Measurements from ENCODE around the gene CKMT2.

Gene CKMT2

DNA sequence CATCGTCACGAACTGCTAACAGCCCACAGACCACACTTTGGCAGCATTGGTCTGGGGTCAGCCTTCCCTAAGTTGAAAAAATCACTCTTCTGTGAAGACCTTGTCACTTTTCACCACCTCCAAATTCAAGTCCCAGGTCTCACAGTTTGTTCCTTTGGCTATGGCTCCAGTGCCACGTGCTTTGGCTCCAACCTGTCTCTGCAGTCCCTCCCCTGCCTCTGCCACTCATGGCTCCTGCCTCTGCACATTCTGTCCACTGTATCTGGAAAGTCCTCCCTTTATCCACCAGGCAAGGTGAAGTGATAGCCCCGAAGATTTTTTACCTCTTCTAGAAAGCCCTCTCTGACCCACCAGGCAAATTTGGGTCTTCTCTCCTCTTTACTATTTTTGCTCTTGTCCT, 5.3 kb downstream of the CKMT2 start:
- H3K4me1 ChIP-seq (ENCODE audit: control insufficient read depth, insufficient read depth, low read length): peaks cover 19% of the 10 kb centered on the region
- no peaks in the 10 kb centered on the region for H3K27me3 ChIP-seq (replicated peaks; ENCODE audit: control insufficient read depth, insufficient read depth, low read length)
- H3K9me3 ChIP-seq (ENCODE audit: control insufficient read depth, low read length): no peaks in the 10 kb centered on the region
- no peak for DNase-seq (ENCODE audit: low read depth)
- H3K4me3 ChIP-seq (ENCODE audit: low read length): no peak overlapping the region
- peaks cover 5% of the 10 kb centered on the region for H3K36me3 ChIP-seq (ENCODE audit: control insufficient read depth, insufficient read depth, low read length, severe bottlenecking)
- no peak overlapping the region for H3K9ac ChIP-seq (ENCODE audit: low read length)

- H3K4me1 ChIP-seq (ENCODE audit: control insufficient read depth, insufficient read depth, low read length): peaks cover 20% of the 10 kb centered on the region
- no peaks in the 10 kb centered on the region for H3K27me3 ChIP-seq (replicated peaks; ENCODE audit: control insufficient read depth, insufficient read depth, low read length)
- H3K36me3 ChIP-seq (ENCODE audit: control insufficient read depth, insufficient read depth, low read length, severe bottlenecking): peaks cover 5% of the 10 kb centered on the region
- H3K4me3 ChIP-seq (ENCODE audit: low read length): no peak overlapping the region
- DNase-seq (ENCODE audit: low read depth): no peak
- H3K9me3 ChIP-seq (ENCODE audit: control insufficient read depth, low read length): no peaks in the 10 kb centered on the region
- no peak overlapping the region for H3K9ac ChIP-seq (ENCODE audit: low read length)
Observed at GRCh38 chr5:81239613-81240012, 6.5 kb downstream of the CKMT2 start.

DNA sequence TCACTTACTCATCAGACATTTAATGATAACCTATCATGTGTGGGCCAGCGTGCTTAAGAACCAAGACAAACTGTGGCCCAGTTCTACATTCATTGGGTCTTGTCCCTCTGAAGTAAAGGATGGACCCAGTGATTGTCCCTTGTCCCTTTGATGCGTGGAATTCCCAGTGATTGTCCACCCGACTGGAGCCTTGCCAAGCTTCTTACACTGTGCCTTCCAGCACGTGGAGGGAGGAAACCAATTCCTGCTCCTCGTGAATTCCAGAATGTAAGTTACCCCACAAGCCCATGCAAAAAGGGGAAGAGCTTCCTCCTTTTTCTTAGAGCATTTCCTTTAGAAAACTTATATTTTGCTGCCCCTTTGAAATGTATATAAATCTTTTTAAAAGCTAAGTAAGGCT, 7.9 kb downstream of the CKMT2 start:
- Histone ChIP-seq H3K27me3 (replicated peaks; ENCODE audit: control insufficient read depth, insufficient read depth, low read length) (no peaks in the 10 kb centered on the region), H3K36me3 (ENCODE audit: control insufficient read depth, insufficient read depth, low read length, severe bottlenecking) (peaks cover 8% of the 10 kb centered on the region), H3K9ac (ENCODE audit: low read length) (no peak overlapping the region), H3K9me3 (ENCODE audit: control insufficient read depth, low read length) (no peaks in the 10 kb centered on the region), H3K4me3 (ENCODE audit: low read length) (no peak overlapping the region), H3K4me1 (ENCODE audit: control insufficient read depth, insufficient read depth, low read length) (peaks cover 21% of the 10 kb centered on the region)
- no peak for DNase-seq (ENCODE audit: low read depth)

GRCh38 chr5:81241961-81242648, 9.0 kb downstream of the CKMT2 start:
- H3K4me1 ChIP-seq (ENCODE audit: control insufficient read depth, insufficient read depth, low read length): peaks cover 26% of the 10 kb centered on the region
- H3K27me3 ChIP-seq (replicated peaks; ENCODE audit: control insufficient read depth, insufficient read depth, low read length): no peaks in the 10 kb centered on the region
- H3K4me3 ChIP-seq (ENCODE audit: low read length): no peak overlapping the region
- H3K9me3 ChIP-seq (ENCODE audit: control insufficient read depth, low read length): no peaks in the 10 kb centered on the region
- no peak overlapping the region for H3K9ac ChIP-seq (ENCODE audit: low read length)
- H3K36me3 ChIP-seq (ENCODE audit: control insufficient read depth, insufficient read depth, low read length, severe bottlenecking): peaks cover 8% of the 10 kb centered on the region
- DNase-seq (ENCODE audit: low read depth): no peak

GRCh38 chr5:81242906-81243436, 9.8 kb downstream of the CKMT2 start:
- no peak for DNase-seq (ENCODE audit: low read depth)
- peaks cover 8% of the 10 kb centered on the region for H3K36me3 ChIP-seq (ENCODE audit: control insufficient read depth, insufficient read depth, low read length, severe bottlenecking)
- no peak overlapping the region for H3K9ac ChIP-seq (ENCODE audit: low read length)
- H3K27me3 ChIP-seq (replicated peaks; ENCODE audit: control insufficient read depth, insufficient read depth, low read length): no peaks in the 10 kb centered on the region
- no peaks in the 10 kb centered on the region for H3K9me3 ChIP-seq (ENCODE audit: control insufficient read depth, low read length)
- no peak overlapping the region for H3K4me3 ChIP-seq (ENCODE audit: low read length)
- peaks cover 35% of the 10 kb centered on the region for H3K4me1 ChIP-seq (ENCODE audit: control insufficient read depth, insufficient read depth, low read length)

DNA sequence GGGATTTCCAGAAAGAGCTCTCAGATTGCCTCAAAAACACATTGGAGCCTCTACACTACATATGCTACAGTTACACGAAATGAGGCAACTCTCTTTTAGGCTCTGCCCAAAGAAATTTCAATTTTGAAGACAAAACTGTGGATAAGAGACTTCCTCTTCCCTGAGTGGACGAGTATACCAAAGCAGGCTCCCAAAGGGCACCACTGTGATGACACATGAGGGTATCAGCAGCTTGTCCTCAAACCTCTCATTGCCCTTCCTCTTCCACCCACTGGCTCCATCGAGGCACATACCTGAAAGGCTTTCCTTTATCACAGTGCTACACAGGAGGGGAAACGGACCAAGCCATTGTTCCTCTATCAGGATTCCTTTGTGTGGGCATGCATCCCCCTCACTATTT, 11.3 kb downstream of the CKMT2 start:
- Histone ChIP-seq H3K9ac (ENCODE audit: low read length) (no peak overlapping the region), H3K9me3 (ENCODE audit: control insufficient read depth, low read length) (no peaks in the 10 kb centered on the region), H3K4me1 (ENCODE audit: control insufficient read depth, insufficient read depth, low read length) (peaks cover 39% of the 10 kb centered on the region), H3K36me3 (ENCODE audit: control insufficient read depth, insufficient read depth, low read length, severe bottlenecking) (peaks cover 3% of the 10 kb centered on the region), H3K27me3 (replicated peaks; ENCODE audit: control insufficient read depth, insufficient read depth, low read length) (no peaks in the 10 kb centered on the region), H3K4me3 (ENCODE audit: low read length) (no peak overlapping the region)
- no peak for DNase-seq (ENCODE audit: low read depth)

GRCh38 chr5:81245871-81246235, 12.7 kb downstream of the CKMT2 start:
- Histone ChIP-seq H3K4me1 (ENCODE audit: control insufficient read depth, insufficient read depth, low read length) (peaks cover 39% of the 10 kb centered on the region), H3K9me3 (ENCODE audit: control insufficient read depth, low read length) (no peaks in the 10 kb centered on the region), H3K4me3 (ENCODE audit: low read length) (no peak overlapping the region), H3K36me3 (ENCODE audit: control insufficient read depth, insufficient read depth, low read length, severe bottlenecking) (peaks cover 7% of the 10 kb centered on the region), H3K9ac (ENCODE audit: low read length) (no peak overlapping the region), H3K27me3 (replicated peaks; ENCODE audit: control insufficient read depth, insufficient read depth, low read length) (no peaks in the 10 kb centered on the region)
- no peak for DNase-seq (ENCODE audit: low read depth)

- peaks cover 39% of the 10 kb centered on the region for H3K4me1 ChIP-seq (ENCODE audit: control insufficient read depth, insufficient read depth, low read length)
- no peak for DNase-seq (ENCODE audit: low read depth)
Observed at GRCh38 chr5:81246697-81247096, 13.6 kb downstream of the CKMT2 start.

DNA sequence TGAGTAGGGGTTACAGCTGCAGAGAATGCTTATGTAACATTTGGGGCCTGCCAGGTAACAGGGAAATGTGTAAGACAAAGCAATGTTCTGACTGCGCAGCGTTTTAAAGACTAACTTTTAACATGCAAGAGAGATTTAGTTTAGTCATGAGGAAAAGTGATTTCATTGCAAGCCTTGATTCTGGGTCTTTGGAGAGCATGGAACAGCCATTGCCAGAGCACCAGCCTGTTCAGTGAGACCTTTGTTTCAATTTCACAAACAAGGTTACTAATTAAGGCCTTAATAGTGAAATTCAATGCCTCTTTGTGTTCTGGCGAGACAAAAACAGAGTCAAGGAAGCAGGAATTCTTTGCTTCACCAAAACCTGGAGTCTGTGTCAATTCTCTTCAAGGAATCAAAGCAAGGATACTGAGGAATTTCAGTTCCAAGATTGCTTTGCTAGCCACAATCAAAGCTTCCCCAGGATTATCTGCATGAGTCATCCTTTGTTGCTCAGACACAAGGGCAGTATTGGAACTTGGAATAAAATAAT, 14.4 kb downstream of the CKMT2 start:
- no peaks in the 10 kb centered on the region for H3K27me3 ChIP-seq (replicated peaks; ENCODE audit: control insufficient read depth, insufficient read depth, low read length)
- H3K9ac ChIP-seq (ENCODE audit: low read length): no peak overlapping the region
- H3K36me3 ChIP-seq (ENCODE audit: control insufficient read depth, insufficient read depth, low read length, severe bottlenecking): peaks cover 17% of the 10 kb centered on the region
- no peak overlapping the region for H3K4me3 ChIP-seq (ENCODE audit: low read length)
- no peaks in the 10 kb centered on the region for H3K9me3 ChIP-seq (ENCODE audit: control insufficient read depth, low read length)
- peaks cover 39% of the 10 kb centered on the region for H3K4me1 ChIP-seq (ENCODE audit: control insufficient read depth, insufficient read depth, low read length)
- DNase-seq (ENCODE audit: low read depth): peak; percentile 31

More at GRCh38 chr5:81246697-81247096, 13.6 kb downstream of the CKMT2 start:
- Histone ChIP-seq H3K36me3 (ENCODE audit: control insufficient read depth, insufficient read depth, low read length, severe bottlenecking) (peaks cover 9% of the 10 kb centered on the region), H3K27me3 (replicated peaks; ENCODE audit: control insufficient read depth, insufficient read depth, low read length) (no peaks in the 10 kb centered on the region), H3K4me3 (ENCODE audit: low read length) (no peak overlapping the region), H3K9ac (ENCODE audit: low read length) (no peak overlapping the region), H3K9me3 (ENCODE audit: control insufficient read depth, low read length) (no peaks in the 10 kb centered on the region)

DNA sequence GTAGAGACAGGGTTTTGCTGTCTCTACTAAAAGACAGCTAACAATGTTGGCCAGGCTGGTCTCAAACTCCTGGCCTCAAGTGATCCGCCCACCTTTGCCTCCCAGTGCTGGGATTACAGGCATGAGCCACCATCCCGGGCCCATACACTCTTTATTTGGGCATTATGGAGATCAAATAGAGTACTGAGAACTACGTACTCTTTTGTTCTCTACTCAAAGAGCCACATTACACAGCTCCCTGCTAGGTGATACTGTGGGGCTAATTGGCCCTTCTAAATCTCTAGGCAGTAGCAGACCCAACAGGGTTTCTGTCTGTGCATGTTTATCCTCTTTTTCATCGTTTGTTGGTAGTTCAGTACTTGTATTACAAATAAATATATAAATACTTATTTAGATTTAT, 16.1 kb downstream of the CKMT2 start:
- no peak overlapping the region for H3K9ac ChIP-seq (ENCODE audit: low read length)
- H3K36me3 ChIP-seq (ENCODE audit: control insufficient read depth, insufficient read depth, low read length, severe bottlenecking): peaks cover 35% of the 10 kb centered on the region
- H3K4me1 ChIP-seq (ENCODE audit: control insufficient read depth, insufficient read depth, low read length): peaks cover 35% of the 10 kb centered on the region
- H3K4me3 ChIP-seq (ENCODE audit: low read length): no peak overlapping the region
- DNase-seq (ENCODE audit: low read depth): no peak
- H3K27me3 ChIP-seq (replicated peaks; ENCODE audit: control insufficient read depth, insufficient read depth, low read length): no peaks in the 10 kb centered on the region
- no peaks in the 10 kb centered on the region for H3K9me3 ChIP-seq (ENCODE audit: control insufficient read depth, low read length)

DNA sequence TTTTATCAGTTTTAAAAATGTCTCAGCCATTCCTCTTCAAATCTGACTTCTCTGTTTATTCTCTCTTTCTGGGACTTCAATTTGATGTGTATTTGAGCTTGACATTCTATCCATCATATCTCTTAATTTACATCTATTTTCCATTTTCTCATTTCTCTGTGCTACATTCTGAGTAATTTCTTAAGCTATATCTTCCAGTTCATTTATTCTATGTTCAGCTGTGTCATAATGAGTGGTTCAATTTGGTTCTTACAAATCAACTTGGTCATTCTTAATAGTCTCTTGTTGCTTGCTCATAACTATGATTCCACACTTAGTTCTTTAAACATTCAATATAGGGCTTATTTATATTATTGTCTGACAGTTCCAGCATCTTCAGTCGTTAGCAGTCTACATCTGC, 16.9 kb downstream of the CKMT2 start:
- Histone ChIP-seq H3K4me1 (ENCODE audit: control insufficient read depth, insufficient read depth, low read length) (peaks cover 30% of the 10 kb centered on the region), H3K27me3 (replicated peaks; ENCODE audit: control insufficient read depth, insufficient read depth, low read length) (no peaks in the 10 kb centered on the region), H3K9ac (ENCODE audit: low read length) (no peak overlapping the region), H3K36me3 (ENCODE audit: control insufficient read depth, insufficient read depth, low read length, severe bottlenecking) (peaks cover 42% of the 10 kb centered on the region), H3K9me3 (ENCODE audit: control insufficient read depth, low read length) (no peaks in the 10 kb centered on the region), H3K4me3 (ENCODE audit: low read length) (no peak overlapping the region)
- no peak for DNase-seq (ENCODE audit: low read depth)

DNA sequence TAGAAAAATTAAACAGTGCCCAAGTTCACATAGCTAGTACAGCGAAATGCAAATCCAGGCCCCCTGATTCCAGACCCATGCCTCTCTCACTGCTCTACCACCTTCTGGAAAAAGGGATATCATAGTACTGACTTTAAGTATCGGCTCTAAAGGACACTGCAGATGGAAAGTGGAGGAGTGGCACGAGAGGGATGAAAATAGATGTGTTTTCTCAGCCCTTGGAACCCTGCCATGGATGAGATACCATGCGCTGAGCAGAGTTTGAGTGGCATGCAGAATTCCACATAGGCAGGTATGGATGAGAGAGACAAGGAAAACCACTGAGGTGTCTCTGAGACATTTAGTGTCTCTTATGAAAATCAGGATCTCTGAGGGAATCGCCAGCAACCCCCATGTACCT, 18.8 kb downstream of the CKMT2 start:
- H3K9ac ChIP-seq (ENCODE audit: low read length): no peak overlapping the region
- DNase-seq (ENCODE audit: low read depth): no peak
- peaks cover 19% of the 10 kb centered on the region for H3K4me1 ChIP-seq (ENCODE audit: control insufficient read depth, insufficient read depth, low read length)
- H3K36me3 ChIP-seq (ENCODE audit: control insufficient read depth, insufficient read depth, low read length, severe bottlenecking): peaks cover 53% of the 10 kb centered on the region
- no peaks in the 10 kb centered on the region for H3K9me3 ChIP-seq (ENCODE audit: control insufficient read depth, low read length)
- no peak overlapping the region for H3K4me3 ChIP-seq (ENCODE audit: low read length)
- no peaks in the 10 kb centered on the region for H3K27me3 ChIP-seq (replicated peaks; ENCODE audit: control insufficient read depth, insufficient read depth, low read length)

Data from adipocyte (in vitro differentiated cells).